ENCODE measurements around the gene PRKN.

PRKN gene

DNA sequence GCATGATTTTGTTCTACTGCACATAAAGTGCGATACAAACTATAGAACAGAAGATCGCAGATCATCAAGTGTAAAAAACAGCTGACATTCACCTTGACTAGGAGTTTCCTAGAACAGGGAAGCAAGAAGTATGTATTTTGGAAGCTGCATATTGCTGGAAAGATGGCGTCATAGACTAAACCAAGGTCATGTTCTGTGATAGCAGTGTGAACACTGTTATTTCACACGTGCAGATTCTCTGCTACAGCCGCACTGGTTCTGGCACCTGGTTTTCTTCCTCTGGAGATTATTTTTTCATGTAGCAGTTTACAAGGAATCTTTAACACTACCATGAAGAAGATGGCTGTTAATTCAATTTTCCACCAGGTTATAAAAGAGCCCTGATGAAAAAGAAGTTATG, 681.2 kb downstream of the PRKN start:
- no peak overlapping the region for H3K4me3 ChIP-seq (ENCODE audit: low read length in 2 of 2)
- H3K9ac ChIP-seq (ENCODE audit: low read length in 2 of 2) = no peak overlapping the region
- no peaks in the 10 kb centered on the region for H3K9me3 ChIP-seq (ENCODE audit: control insufficient read depth in 2 of 2, low read length in 2 of 2)
- H3K4me1 ChIP-seq (ENCODE audit: control insufficient read depth, insufficient read depth, low read length) = no peaks in the 10 kb centered on the region
- no peaks in the 10 kb centered on the region for H3K36me3 ChIP-seq (ENCODE audit: control insufficient read depth in 2 of 2, insufficient read depth in 2 of 2, low read length in 2 of 2)
- H3K27ac ChIP-seq (ENCODE audit: low read length) = no peak overlapping the region
- no peaks in the 10 kb centered on the region for H3K27me3 ChIP-seq (ENCODE audit: control insufficient read depth in 1 of 2, insufficient read depth in 2 of 2, low read length in 2 of 2)

DNA sequence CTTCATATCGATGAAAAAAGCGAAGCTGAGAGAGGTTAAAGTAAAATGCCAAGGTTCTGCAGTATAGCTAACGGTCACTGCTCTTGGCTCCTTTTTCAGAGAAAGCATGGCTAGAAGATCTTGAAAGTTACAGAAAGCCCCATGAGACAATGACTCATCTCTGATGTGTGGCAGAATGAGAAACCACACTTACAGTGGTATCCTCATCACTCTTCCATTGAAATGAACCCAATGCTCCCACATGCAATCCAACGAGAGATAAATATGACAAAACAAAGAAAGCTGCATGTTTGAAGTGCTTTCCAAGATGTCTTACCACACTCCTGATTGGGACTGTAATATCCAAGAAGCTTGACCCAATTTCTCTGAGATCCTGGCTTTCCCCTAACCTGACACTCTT, 694.9 kb downstream of the PRKN start:
- Histone ChIP-seq H3K4me1 (ENCODE audit: control insufficient read depth, insufficient read depth, low read length) (no peaks in the 10 kb centered on the region), H3K27me3 (ENCODE audit: control insufficient read depth in 1 of 2, insufficient read depth in 2 of 2, low read length in 2 of 2) (no peaks in the 10 kb centered on the region), H3K27ac (ENCODE audit: low read length) (no peak overlapping the region), H3K36me3 (ENCODE audit: control insufficient read depth in 2 of 2, insufficient read depth in 2 of 2, low read length in 2 of 2) (no peaks in the 10 kb centered on the region), H3K9me3 (ENCODE audit: control insufficient read depth in 2 of 2, low read length in 2 of 2) (no peaks in the 10 kb centered on the region), H3K4me3 (ENCODE audit: low read length in 2 of 2) (no peak overlapping the region), H3K9ac (ENCODE audit: low read length in 2 of 2) (no peak overlapping the region)

DNA sequence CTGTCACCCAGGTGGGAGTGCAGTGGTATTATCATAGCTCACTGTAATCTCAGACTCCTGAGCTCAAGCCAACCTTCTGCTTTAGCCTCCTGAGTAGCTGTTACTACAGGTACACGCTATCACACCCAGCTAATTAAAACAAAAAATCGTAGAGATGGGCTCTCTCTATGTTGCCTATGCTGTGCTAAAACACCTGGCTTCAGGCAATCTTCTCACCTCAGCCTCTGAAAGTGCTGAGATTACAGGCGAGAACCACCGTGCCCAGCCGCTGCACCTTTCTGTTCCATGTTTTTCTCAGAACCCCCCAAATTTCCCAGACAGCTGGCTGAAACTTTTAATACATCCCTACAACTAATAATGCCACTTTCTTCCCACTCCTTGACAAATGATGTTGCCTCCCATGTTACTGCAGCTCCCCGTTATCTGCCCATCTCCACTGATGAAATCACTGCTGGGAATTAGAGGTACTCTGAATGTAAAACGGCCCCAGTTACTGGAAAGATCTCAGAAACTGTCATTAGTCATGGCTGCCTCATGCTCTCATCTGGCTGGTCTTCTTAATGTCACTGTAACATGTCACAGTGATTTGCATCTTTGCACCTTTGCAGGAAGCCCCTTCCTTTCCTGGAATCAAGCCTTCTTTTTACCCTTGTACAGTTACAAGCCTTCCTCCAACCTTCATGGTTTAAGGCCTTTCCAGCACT, 697.5 kb downstream of the PRKN start:
- Histone ChIP-seq H3K4me1 (ENCODE audit: control insufficient read depth, insufficient read depth, low read length) (no peaks in the 10 kb centered on the region), H3K4me3 (ENCODE audit: low read length in 2 of 2) (no peak overlapping the region), H3K27me3 (ENCODE audit: control insufficient read depth in 1 of 2, insufficient read depth in 2 of 2, low read length in 2 of 2) (no peaks in the 10 kb centered on the region), H3K9ac (ENCODE audit: low read length in 2 of 2) (no peak overlapping the region), H3K27ac (ENCODE audit: low read length) (no peak overlapping the region), H3K36me3 (ENCODE audit: control insufficient read depth in 2 of 2, insufficient read depth in 2 of 2, low read length in 2 of 2) (no peaks in the 10 kb centered on the region), H3K9me3 (ENCODE audit: control insufficient read depth in 2 of 2, low read length in 2 of 2) (no peaks in the 10 kb centered on the region)

DNA sequence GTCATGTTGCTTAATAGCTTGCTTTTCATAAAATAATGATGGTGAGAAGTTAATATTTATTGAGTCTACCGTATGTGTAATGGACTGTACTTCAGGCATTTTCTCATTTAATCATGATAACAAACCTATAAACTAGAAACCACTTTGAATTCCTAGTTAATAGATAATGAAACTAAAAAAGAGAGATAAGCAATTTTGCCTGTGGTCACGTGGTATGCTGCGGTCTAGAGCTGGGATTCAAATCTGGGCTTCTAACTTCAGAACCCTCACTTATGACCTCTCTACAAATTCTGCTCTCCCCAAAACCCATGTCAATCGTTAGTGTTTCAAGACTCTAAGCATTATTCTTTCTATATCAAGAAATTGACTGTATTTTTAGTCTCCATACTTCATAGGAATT, 700.7 kb downstream of the PRKN start:
- Histone ChIP-seq H3K27me3 (ENCODE audit: control insufficient read depth in 1 of 2, insufficient read depth in 2 of 2, low read length in 2 of 2) (no peaks in the 10 kb centered on the region), H3K4me1 (ENCODE audit: control insufficient read depth, insufficient read depth, low read length) (no peaks in the 10 kb centered on the region), H3K9me3 (ENCODE audit: control insufficient read depth in 2 of 2, low read length in 2 of 2) (no peaks in the 10 kb centered on the region), H3K4me3 (ENCODE audit: low read length in 2 of 2) (no peak overlapping the region), H3K9ac (ENCODE audit: low read length in 2 of 2) (no peak overlapping the region), H3K36me3 (ENCODE audit: control insufficient read depth in 2 of 2, insufficient read depth in 2 of 2, low read length in 2 of 2) (no peaks in the 10 kb centered on the region), H3K27ac (ENCODE audit: low read length) (no peak overlapping the region)

DNA sequence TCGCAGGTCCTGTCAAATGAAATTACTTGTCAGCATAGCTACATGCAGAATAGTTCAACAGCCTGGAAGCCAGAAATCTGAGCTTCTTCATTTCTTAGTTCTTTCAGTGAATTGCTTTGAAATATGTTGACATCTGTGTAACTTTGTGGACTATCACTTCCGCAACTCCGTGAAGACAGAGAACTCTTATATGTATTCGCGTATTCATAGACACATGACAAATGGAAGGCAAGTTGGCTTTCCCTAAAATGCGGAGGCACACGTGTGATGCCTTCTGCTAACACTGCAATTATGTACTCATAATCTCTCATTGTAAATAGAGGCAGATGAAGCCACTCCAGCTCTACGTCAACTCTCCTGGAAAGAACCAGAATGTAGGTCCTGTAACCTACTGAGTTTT, 701.5 kb downstream of the PRKN start:
- Histone ChIP-seq H3K9ac (ENCODE audit: low read length in 2 of 2) (no peak overlapping the region), H3K27me3 (ENCODE audit: control insufficient read depth in 1 of 2, insufficient read depth in 2 of 2, low read length in 2 of 2) (no peaks in the 10 kb centered on the region), H3K4me1 (ENCODE audit: control insufficient read depth, insufficient read depth, low read length) (no peaks in the 10 kb centered on the region), H3K36me3 (ENCODE audit: control insufficient read depth in 2 of 2, insufficient read depth in 2 of 2, low read length in 2 of 2) (no peaks in the 10 kb centered on the region), H3K27ac (ENCODE audit: low read length) (no peak overlapping the region), H3K9me3 (ENCODE audit: control insufficient read depth in 2 of 2, low read length in 2 of 2) (no peaks in the 10 kb centered on the region), H3K4me3 (ENCODE audit: low read length in 2 of 2) (no peak overlapping the region)

DNA sequence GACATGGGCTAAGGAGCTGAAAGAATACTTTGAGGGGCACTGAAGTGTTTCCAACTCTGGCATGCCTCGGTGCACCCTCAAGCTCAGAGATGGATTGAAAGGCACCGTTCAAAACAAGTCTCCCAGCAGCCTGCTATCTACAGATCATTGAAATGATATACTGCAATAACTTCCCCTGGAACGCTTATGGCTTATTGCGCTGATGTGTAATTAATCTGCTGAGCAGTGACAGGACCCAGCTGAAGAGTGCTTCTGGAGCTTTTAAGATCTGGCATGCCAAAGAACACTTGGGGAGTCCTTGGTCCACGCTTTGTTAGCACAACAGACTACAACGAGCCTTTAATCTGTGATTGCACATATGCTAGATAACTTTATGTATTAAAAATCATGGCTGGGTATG, 708.2 kb downstream of the PRKN start:
- H3K27me3 ChIP-seq (ENCODE audit: control insufficient read depth in 1 of 2, insufficient read depth in 2 of 2, low read length in 2 of 2) = no peaks in the 10 kb centered on the region
- H3K4me1 ChIP-seq (ENCODE audit: control insufficient read depth, insufficient read depth, low read length) = no peaks in the 10 kb centered on the region
- peaks cover 0 to 4% of the 10 kb centered on the region in 2 donors for H3K9me3 ChIP-seq (ENCODE audit: control insufficient read depth in 2 of 2, low read length in 2 of 2)
- H3K36me3 ChIP-seq (ENCODE audit: control insufficient read depth in 2 of 2, insufficient read depth in 2 of 2, low read length in 2 of 2) = no peaks in the 10 kb centered on the region
- no peak overlapping the region for H3K27ac ChIP-seq (ENCODE audit: low read length)
- no peak overlapping the region for H3K9ac ChIP-seq (ENCODE audit: low read length in 2 of 2)
- no peak overlapping the region for H3K4me3 ChIP-seq (ENCODE audit: low read length in 2 of 2)

DNA sequence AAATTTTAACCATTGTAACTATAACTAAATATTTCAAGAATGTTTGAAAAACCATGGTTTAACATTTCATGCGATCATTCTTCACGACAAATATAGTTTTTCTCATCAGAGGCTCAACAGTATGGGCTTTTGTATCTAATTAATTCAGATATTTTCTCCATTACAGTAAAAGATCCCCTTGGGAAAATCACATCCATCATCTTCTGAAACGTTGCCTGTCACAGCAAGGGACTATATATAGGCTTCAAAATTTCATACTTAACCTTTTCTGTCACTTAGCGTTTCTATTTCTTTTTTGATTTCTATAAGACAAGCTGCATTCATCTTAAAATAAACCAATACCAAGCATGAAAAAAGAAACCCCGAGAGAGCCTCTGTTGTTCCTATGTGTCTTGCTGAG, 710.0 kb downstream of the PRKN start:
- H3K4me1 ChIP-seq (ENCODE audit: control insufficient read depth, insufficient read depth, low read length) = no peaks in the 10 kb centered on the region
- no peak overlapping the region for H3K4me3 ChIP-seq (ENCODE audit: low read length in 2 of 2)
- H3K9me3 ChIP-seq (ENCODE audit: control insufficient read depth in 2 of 2, low read length in 2 of 2) = peaks cover 0 to 5% of the 10 kb centered on the region in 2 donors
- H3K27ac ChIP-seq (ENCODE audit: low read length) = no peak overlapping the region
- H3K36me3 ChIP-seq (ENCODE audit: control insufficient read depth in 2 of 2, insufficient read depth in 2 of 2, low read length in 2 of 2) = no peaks in the 10 kb centered on the region
- H3K9ac ChIP-seq (ENCODE audit: low read length in 2 of 2) = no peak overlapping the region
- H3K27me3 ChIP-seq (ENCODE audit: control insufficient read depth in 1 of 2, insufficient read depth in 2 of 2, low read length in 2 of 2) = no peaks in the 10 kb centered on the region

DNA sequence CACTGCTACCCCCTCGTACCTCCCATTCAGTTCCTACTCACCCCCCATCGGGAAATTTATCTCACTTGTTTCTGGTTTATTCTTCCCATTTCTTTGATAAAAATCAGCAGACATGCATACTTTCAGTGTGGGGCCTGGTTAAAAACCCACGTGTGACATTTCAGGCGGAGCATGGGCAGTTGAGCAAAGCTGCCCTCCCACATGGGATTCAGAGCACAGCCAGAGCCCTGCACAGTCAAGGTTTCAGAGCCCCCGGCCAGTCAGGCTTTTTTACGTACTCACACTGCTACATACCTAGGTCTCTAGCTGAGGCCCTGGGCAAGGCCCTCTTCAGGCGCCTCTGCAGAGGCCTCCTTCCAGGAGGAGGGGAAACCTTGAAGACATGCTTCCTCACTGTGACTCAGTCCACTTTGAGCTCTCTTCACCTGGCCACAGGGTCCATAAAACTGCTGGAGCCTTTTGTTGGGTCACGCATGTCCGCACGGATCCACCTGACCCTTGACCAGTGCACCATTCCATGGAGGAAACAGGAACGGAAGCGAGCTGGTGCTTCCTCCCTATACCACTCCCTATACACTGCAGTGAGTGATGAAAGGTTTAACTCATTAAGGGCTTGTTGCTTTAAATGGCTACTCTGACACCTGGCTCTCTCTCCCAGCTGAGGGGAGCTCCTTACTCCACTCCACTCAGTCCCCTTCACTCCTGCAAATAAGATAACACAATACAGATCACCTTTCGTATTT, 713.3 kb downstream of the PRKN start:
- H3K27ac ChIP-seq (ENCODE audit: low read length) = no peak overlapping the region
- H3K4me1 ChIP-seq (ENCODE audit: control insufficient read depth, insufficient read depth, low read length) = no peaks in the 10 kb centered on the region
- H3K9me3 ChIP-seq (ENCODE audit: control insufficient read depth in 2 of 2, low read length in 2 of 2) = peaks cover 0 to 5% of the 10 kb centered on the region in 2 donors
- no peak overlapping the region for H3K9ac ChIP-seq (ENCODE audit: low read length in 2 of 2)
- H3K36me3 ChIP-seq (ENCODE audit: control insufficient read depth in 2 of 2, insufficient read depth in 2 of 2, low read length in 2 of 2) = no peaks in the 10 kb centered on the region
- no peaks in the 10 kb centered on the region for H3K27me3 ChIP-seq (ENCODE audit: control insufficient read depth in 1 of 2, insufficient read depth in 2 of 2, low read length in 2 of 2)
- H3K4me3 ChIP-seq (ENCODE audit: low read length in 2 of 2) = no peak overlapping the region

DNA sequence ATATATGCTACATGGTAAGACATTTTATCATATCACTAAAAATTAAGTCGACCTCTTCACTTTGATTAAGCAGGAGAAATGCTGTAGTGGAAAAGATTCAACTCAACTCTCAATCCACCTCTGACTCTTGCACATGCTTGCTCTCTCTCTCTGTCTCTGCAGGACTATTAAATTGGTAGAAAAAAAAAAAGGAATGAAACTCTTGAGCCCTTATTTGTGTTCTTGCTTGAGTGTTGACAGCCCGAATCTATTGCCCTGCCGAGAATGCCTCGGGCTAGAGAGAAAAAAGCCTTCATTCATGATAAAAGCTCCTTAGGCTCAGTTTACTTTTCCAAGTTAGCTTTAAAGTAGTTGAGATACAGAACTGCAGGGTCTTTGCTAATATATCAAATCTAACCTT, 722.2 kb downstream of the PRKN start:
- Histone ChIP-seq H3K36me3 (ENCODE audit: control insufficient read depth in 2 of 2, insufficient read depth in 2 of 2, low read length in 2 of 2) (no peaks in the 10 kb centered on the region), H3K4me1 (ENCODE audit: control insufficient read depth, insufficient read depth, low read length) (no peaks in the 10 kb centered on the region), H3K4me3 (ENCODE audit: low read length in 2 of 2) (no peak overlapping the region), H3K9me3 (ENCODE audit: control insufficient read depth in 2 of 2, low read length in 2 of 2) (no peaks in the 10 kb centered on the region), H3K27ac (ENCODE audit: low read length) (no peak overlapping the region), H3K9ac (ENCODE audit: low read length in 2 of 2) (no peak overlapping the region), H3K27me3 (ENCODE audit: control insufficient read depth in 1 of 2, insufficient read depth in 2 of 2, low read length in 2 of 2) (no peaks in the 10 kb centered on the region)

DNA sequence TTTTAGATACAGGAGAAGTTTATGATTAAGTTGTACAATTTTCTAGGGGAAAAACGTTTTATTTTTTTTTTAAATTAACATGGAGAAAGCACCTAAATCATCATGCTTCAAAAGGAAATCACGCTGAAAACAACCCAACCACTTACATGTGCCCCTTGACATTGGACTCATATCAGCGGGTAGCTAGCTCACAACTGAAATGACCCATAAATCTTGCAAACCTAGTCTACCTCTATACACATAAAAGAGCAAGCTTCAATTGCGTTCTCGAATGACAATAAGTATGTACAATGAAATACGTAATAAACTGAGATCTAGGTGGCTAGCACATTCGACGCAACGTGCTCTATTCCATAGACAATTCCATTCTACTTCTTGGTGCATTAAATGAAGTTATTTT, 730.8 kb downstream of the PRKN start:
- Histone ChIP-seq H3K9ac (ENCODE audit: low read length in 2 of 2) (no peak overlapping the region), H3K27me3 (ENCODE audit: control insufficient read depth in 1 of 2, insufficient read depth in 2 of 2, low read length in 2 of 2) (no peaks in the 10 kb centered on the region), H3K27ac (ENCODE audit: low read length) (no peak overlapping the region)

DNA sequence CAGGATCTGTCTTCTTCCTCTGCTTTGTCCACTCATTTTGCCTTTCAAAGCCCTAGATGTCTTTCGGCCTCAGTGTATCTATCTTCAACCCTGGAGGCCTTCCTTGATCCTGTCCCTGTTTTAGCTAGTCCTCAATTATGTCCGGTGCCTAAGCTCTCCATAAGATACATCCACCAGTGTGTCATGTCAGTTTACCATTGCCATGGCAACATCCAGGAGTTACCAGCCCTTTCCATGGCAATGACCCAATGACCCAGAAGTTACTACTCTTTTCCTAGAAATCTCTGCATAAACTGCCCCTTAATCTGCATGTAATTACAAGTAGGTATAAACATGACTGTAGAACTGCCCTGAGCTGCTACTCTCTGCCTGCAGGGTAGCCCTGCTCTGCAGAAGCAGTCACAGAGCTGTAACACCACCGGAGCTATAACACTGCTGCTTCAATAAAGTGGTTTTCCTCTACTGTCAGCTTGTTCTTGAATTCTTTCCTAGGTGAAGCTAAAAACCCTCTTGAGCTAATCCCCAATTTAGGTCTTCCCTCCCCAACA, 741.6 kb downstream of the PRKN start:
- no peaks in the 10 kb centered on the region for H3K36me3 ChIP-seq (ENCODE audit: control insufficient read depth in 2 of 2, insufficient read depth in 2 of 2, low read length in 2 of 2)
- H3K27me3 ChIP-seq (ENCODE audit: control insufficient read depth in 1 of 2, insufficient read depth in 2 of 2, low read length in 2 of 2) = no peaks in the 10 kb centered on the region
- peaks cover 0 to 3% of the 10 kb centered on the region in 2 donors for H3K9me3 ChIP-seq (ENCODE audit: control insufficient read depth in 2 of 2, low read length in 2 of 2)
- no peaks in the 10 kb centered on the region for H3K4me1 ChIP-seq (ENCODE audit: control insufficient read depth, insufficient read depth, low read length)
- no peak overlapping the region for H3K9ac ChIP-seq (ENCODE audit: low read length in 2 of 2)
- no peak overlapping the region for H3K4me3 ChIP-seq (ENCODE audit: low read length in 2 of 2)
- no peak overlapping the region for H3K27ac ChIP-seq (ENCODE audit: low read length)

More for the DNA sequence above, 730.8 kb downstream of the PRKN start:
- Histone ChIP-seq H3K9me3 (ENCODE audit: control insufficient read depth in 2 of 2, low read length in 2 of 2) (peaks cover 0 to 10% of the 10 kb centered on the region in 2 donors), H3K36me3 (ENCODE audit: control insufficient read depth in 2 of 2, insufficient read depth in 2 of 2, low read length in 2 of 2) (no peaks in the 10 kb centered on the region), H3K4me3 (ENCODE audit: low read length in 2 of 2) (no peak overlapping the region), H3K4me1 (ENCODE audit: control insufficient read depth, insufficient read depth, low read length) (no peaks in the 10 kb centered on the region)
